ENCODE measurements around the gene LILRB5.
"Not testable (repeated sequence)": the region's sequence is repeated elsewhere in the genome, so short reads cannot be mapped to it uniquely, and the experiment has no call there.

GRCh38 chr19:54278056-54278455 is 21.0 kb upstream of the LILRB5 start:
- not testable (repeated sequence) for TF ChIP-seq CTCF (IDR thresholded peaks at IDR 0.05); MAX (CRISPR knock-in tag; IDR thresholded peaks at IDR 0.05)
